ENCODE data around the gene PCLO. TPM values are rescaled to one million over a fixed set of nuclear protein-coding genes. Genes with fewer than 3 reads are reported as not detected.
"Not testable (repeated sequence)": the region's sequence is repeated elsewhere in the genome, so short reads cannot be mapped to it uniquely, and the experiment has no call there.

PCLO gene
- total RNA-seq, 1 experiment from 2014 or later: 7.5 TPM

DNA sequence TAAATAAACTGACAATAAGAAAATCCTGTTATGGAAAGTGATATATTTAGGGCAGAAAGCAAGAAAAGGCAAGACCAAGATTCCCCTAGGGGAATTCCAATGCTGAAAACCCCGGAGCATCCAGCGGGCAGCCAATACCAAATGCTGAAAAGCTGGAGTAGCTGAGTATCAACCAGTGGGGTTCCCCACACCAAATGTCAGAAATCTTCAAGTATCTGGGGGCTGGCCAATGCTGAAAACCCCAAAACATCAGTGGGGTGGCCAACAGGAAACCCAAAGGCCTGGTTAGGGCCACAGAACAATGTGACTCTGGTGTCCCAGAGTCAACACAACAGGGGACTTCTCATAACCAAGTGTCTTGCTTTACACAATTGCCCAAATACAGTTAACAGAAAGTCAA is 447.3 kb downstream of the PCLO start:
- in situ Hi-C loops (cut with HindIII; ENCODE audit: low sequenced_read_pairs): no loop called here
- no peak for DNase-seq (ENCODE audit: low spot score)

DNA sequence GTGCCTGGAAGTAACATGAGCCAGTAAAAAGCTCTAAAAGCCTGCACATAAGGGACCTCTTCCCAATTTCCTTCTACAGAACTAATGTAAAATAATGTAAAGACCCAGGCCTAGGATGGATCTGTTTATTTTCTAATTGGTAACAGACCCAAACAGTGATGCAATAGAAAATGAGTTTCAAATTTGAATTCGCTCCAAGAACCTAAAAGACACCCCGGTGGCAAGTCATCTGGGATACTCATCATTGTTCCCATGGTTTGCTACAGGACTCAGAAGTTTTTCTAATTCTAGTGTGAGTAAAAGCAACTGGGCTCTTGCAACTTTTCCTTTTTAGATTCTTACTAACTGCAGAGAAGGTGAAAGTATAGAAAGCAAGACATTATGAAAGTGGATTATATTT is 447.8 kb downstream of the PCLO start:
- DNase-seq (ENCODE audit: low spot score): no peak
- in situ Hi-C loops (cut with HindIII; ENCODE audit: low sequenced_read_pairs): no loop called here

DNA sequence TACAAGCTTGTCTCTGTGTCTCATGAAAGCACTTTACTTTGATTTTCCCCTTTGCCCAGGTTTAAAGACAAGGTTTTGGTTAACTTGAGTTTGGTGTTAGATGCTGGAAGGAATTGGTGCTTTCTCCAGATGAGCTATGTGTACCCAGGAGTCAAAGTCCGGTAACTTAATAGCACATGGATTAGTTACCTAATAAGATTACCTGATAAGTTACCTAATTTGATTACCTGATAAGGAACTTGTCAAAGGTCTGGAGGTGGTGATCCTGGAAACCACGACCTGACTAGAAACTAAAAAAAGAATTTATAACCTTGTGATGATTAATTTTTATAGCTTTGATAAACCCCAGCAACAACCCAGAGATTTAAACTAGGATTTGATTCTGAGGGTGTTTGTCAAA is 449.2 kb downstream of the PCLO start:
- no peak for DNase-seq (ENCODE audit: low spot score)
- in situ Hi-C loops (cut with HindIII; ENCODE audit: low sequenced_read_pairs): no loop called here

DNA sequence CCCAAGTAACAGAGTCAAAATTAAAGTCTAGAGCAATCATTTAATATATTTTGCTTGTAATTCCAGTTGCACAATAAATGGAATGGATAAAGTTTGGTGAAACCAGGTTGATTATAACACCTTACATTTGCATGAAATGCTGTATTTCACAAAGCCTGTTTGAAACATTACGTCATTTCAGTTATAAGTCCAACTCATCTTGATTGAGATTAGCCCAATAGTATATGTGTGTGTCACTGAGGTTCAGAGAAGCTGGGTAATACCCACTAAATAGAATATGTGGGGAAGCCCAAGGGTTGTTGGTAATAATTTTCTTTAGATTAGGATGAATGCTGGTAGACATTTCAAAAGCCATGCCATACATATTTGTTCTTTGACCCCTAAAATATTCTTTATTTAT is 456.3 kb downstream of the PCLO start:
- DNase-seq (ENCODE audit: low spot score); in situ Hi-C loops (cut with HindIII; ENCODE audit: low sequenced_read_pairs): not testable (repeated sequence)

DNA sequence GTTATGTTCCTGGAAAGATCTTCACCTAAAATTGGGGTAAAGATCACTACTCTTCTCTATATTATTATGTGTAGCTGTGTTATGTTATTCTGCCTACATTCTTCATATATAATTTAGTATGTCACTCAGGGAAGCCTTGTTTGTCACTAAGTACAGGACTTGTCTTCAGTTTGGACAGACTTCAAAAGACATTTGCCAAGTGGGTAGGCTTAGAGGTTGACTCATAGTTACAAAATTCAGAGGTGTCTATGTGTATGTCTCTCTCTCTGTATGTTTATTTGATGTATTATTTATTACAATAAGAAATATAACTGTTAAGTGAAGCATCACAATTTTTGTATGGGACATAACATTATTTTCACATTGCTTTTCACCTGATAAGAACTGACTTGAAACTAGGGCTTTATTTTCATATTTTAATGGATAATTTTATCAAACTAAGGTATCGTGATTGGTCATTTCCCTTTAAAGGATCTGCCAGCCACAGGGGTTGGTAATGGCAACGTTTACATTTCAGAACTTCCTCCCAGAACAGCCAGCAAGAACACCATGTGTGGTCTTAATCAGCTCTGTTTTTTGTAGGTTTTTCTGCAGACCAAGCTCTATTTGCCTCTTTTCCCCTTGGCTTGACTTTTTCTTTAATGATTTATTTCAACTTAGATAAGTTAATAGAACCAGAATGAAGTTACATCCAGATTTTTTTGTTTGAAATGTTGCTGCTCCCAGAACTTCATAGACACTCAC is 457.0 kb downstream of the PCLO start:
- in situ Hi-C loops (cut with HindIII; ENCODE audit: low sequenced_read_pairs): no loop called here
- no peak for DNase-seq (ENCODE audit: low spot score)

DNA sequence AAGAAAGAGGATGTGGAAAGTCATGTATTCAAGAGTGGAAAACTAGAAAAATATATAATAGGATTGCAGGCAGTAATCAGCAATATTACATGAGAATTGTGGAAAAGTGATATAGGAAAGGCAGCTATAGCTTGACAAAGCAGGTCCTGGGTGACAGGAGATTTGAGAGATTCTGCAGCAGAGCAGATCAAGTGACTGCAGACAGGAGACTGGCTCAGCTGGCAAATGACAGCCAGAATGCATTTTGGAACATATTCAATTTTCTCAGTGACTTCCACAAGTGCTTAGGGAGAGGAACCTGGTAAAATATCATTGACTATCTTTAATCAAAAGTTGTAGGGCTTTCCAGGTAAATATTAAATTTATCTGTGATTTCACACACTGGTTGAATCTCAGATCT is 458.6 kb downstream of the PCLO start:
- in situ Hi-C loops (cut with HindIII; ENCODE audit: low sequenced_read_pairs): no loop called here

More for the DNA sequence above, 458.6 kb downstream of the PCLO start:
- DNase-seq (ENCODE audit: low spot score): no peak
